ENCODE measurements around the gene RNPS1.

The RNPS1 gene

DNA sequence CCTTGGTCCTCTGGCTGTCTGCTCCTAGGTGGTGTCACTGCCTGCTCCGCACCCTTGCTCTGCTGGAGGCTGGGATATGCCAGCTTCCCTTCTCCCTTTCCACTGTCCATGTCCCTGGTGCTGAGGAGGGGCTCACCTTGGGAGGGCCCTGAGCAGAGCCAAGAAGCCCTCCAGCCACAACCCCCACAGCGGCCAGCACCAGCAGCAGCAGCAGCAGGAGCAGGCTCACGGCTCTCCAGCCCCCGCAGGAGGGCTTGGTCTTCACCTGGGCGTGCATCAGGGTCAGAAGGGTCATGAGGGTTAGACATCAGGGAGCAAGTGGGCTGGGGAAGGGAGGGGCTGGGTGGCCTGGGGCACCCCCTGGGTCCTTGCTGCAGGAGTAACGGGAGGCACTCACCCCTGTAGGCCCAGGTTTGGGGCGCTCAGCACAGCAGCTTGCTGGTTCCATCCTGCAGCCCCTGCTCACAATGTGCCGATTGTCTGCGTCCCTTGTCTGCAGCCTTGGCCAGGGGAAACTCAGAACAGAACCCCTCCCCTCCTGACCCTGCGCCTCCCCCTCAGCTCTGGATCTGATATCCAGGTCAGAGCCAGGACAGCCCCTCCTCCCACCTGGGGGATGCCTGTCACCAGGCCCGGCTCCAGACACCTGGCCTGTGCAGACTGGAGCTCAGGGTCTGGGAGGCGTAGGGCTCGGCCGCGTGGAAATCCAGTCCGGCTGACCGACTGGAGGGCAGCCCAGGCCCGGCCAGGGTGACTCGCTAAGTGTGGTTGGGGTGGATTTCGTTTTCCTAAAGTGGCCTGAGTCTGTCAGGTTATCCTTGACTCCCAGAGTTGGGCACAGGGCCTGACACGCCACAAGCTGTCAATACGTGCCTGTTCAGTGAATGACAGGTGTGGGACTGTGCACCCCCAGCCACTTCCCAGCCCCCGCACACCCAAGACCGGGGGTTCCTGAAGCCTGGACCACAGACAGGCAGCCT, 57.2 kb downstream of the RNPS1 start, which contains the start of gene BRICD5:
BRICD5 (minus strand) TSS at position 478 of the 980 bp plus-strand sequence; CDS start at position 448, 30 bp downstream.
- DNase-seq: peak; percentile 31

GRCh38 chr16:2210009-2210332, 58.0 kb downstream of the RNPS1 start:
- DNase-seq: no peak

GRCh38 chr16:2209258-2210008, 58.5 kb downstream of the RNPS1 start:
- no peak for DNase-seq

DNA sequence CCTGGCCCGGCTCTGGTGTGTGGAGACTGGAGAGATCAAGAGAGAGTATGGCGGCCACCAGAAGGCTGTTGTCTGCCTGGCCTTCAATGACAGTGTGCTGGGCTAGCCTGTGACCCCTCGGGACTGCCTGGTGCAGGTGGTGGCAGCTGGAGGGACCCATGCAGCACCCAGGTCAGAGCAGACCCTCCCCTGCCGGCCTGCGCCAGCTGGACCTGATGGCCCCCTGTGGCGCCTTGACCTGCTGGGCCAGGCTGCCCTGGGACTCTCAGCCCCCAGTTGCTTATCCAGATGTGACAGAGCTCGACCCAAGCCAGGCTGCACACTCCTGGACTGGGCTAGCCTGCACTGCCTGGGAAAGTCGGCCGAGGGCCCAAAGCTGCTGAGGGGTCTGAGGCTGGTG, 59.2 kb downstream of the RNPS1 start:
- no peak for DNase-seq

GRCh38 chr16:2208308-2208707, 59.6 kb downstream of the RNPS1 start:
- peak; percentile 44 for DNase-seq

GRCh38 chr16:2207872-2208271, 60.1 kb downstream of the RNPS1 start:
- DNase-seq: no peak

GRCh38 chr16:2206780-2207433, 61.0 kb downstream of the RNPS1 start:
- DNase-seq: no peak

GRCh38 chr16:2206420-2206779, 61.5 kb downstream of the RNPS1 start:
- peak; percentile 40 for DNase-seq

DNA sequence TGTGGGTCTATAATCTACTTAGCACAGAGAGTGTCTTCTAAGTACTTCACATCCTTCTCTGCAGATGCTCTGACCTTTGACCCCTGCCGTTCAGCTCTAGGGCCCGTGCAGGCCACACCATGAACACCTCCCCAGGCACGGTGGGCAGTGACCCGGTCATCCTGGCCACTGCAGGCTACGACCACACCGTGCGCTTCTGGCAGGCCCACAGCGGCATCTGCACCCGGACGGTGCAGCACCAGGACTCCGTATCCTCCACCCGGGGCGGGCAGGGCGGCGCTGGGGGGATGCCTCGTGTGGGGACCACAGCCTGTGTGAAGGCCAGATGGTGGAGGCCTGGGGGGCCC, 62.0 kb downstream of the RNPS1 start:
- no peak for DNase-seq

GRCh38 chr16:2205104-2205966, 62.6 kb downstream of the RNPS1 start, which contains the start of gene MLST8:
MLST8 (plus strand) TSS chr16:2205454; CDS start chr16:2206086, 632 bp downstream.
- peak; percentile 91 for DNase-seq

DNA sequence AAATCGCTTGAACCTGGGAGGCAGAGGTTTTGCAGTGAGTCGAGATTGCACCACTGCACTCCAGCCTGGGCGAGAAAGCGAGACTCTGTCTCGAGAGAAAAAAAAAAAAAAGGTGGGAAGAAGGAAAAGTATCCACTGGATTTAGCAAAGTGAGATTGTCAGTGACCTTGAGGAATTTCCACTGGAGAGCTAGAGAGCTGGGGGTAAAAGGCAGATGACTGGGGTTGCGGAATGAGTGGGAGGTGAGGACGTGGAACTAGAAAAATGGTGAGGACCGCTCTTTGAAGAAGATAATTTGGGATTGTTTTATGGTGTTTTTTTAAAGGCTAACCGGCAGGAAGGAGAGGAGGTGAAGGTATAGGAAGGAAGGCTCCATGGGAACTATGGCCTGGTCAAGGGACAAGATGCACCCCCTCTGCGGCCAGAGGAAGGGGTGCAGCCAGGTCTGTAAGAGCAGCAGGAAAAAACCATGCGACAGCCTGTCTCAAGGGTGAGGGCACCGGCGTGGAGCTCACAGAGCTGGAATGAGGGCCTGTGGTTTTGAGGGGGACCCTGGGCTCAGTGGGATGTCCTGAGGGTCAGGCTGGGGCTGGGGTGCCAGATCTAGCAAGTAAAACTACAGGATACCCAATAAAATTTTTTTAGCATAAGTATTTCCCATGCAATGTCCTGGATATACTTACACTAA, 63.4 kb downstream of the RNPS1 start:
- DNase-seq: no peak
